GM18507 (cell line): ENCODE measurements around the gene SHC1.

Experiments used
- DNase-seq: peaks from one replicate; pipeline ENCODE4 v3.0.0; 2011; ENCODE audit warnings: low read depth; ENCODE audit not compliant: insufficient read length; ENCODE audit errors: extremely low spot score
- FAIRE-seq: peaks from 2 replicates; lab custom pipeline; 2011; peaks lifted over from hg19 to GRCh38; lab: Jason Lieb, UNC

The SHC1 gene

GRCh38 chr1:155009742-155010141 lies 39.2 kb upstream of the SHC1 start:
- DNase-seq (no peak), FAIRE-seq (no peak)

GRCh38 chr1:155009221-155009711 lies 38.7 kb upstream of the SHC1 start:
- DNase-seq (no peak), FAIRE-seq (no peak)

- FAIRE-seq, result no peak
Measured at GRCh38 chr1:155008015-155008941, 37.7 kb upstream of the SHC1 start.

GRCh38 chr1:155007251-155007828 lies 36.8 kb upstream of the SHC1 start:
- FAIRE-seq (no peak), DNase-seq (no peak)

More at GRCh38 chr1:155008015-155008941, 37.7 kb upstream of the SHC1 start:
- no peak for DNase-seq

GRCh38 chr1:155006601-155007101 lies 36.1 kb upstream of the SHC1 start:
- peak; percentile 87 for FAIRE-seq
- no peak for DNase-seq

- no peak for FAIRE-seq
- DNase-seq, result no peak
Measured at GRCh38 chr1:155005076-155006011, 34.8 kb upstream of the SHC1 start.

- peak; percentile 21 for FAIRE-seq
- no peak for DNase-seq
Measured at GRCh38 chr1:155004352-155005075, 34.0 kb upstream of the SHC1 start.

- DNase-seq (no peak), FAIRE-seq (peak; percentile 63)
Measured at GRCh38 chr1:155003766-155004351, 33.3 kb upstream of the SHC1 start.

GRCh38 chr1:155003227-155003765 lies 32.7 kb upstream of the SHC1 start:
- FAIRE-seq (no peak), DNase-seq (no peak)

- DNase-seq (no peak), FAIRE-seq (no peak)
Measured at GRCh38 chr1:155002464-155003226, 32.1 kb upstream of the SHC1 start, which contains the start of gene ZBTB7B. Gene ZBTB7B, plus strand, starts transcription at chr1:155002802. Its CDS starts 11,859 bp downstream, at chr1:155014661.

- peak; percentile 93 for DNase-seq
- FAIRE-seq, result peak; percentile 98
Measured at GRCh38 chr1:155001675-155002463, 31.3 kb upstream of the SHC1 start.

GRCh38 chr1:155001425-155001674 lies 30.8 kb upstream of the SHC1 start:
- FAIRE-seq (no peak), DNase-seq (no peak)

GRCh38 chr1:155000726-155001424 lies 30.3 kb upstream of the SHC1 start:
- FAIRE-seq (peak; percentile 83), DNase-seq (no peak)

- FAIRE-seq (no peak), DNase-seq (no peak)
Measured at GRCh38 chr1:155000411-155000725, 29.8 kb upstream of the SHC1 start.

GRCh38 chr1:154999571-155000410 lies 29.2 kb upstream of the SHC1 start:
- DNase-seq (no peak), FAIRE-seq (no peak)
